PFSK-1 (cell line): ENCODE measurements around the gene ATRIP.

Experiments
- POLR2AphosphoS5 ChIP-seq: IDR thresholded peaks from 2 replicates; pipeline ENCODE4 v1.6.1; 2012; ENCODE audit warnings: low read depth, mild to moderate bottlenecking, control low read depth, low read length, moderate library complexity
- REST ChIP-seq, 2 experiments: IDR thresholded peaks; 2 replicates each; pipeline versions ENCODE4 v1.6.1 to v1.8.0; 2011 to 2012; ENCODE audit warnings: low read depth in 2 of 2, low read length in 2 of 2, control low read depth in 1 of 2, inconsistent platforms in 1 of 2, mild to moderate bottlenecking in 1 of 2, moderate library complexity in 1 of 2; ENCODE audit not compliant: insufficient read depth in 1 of 2
- SIN3A ChIP-seq: IDR thresholded peaks from 2 replicates; pipeline ENCODE4 v1.6.1; 2012; ENCODE audit warnings: mild to moderate bottlenecking, low read length, moderate library complexity, borderline replicate concordance; ENCODE audit not compliant: insufficient read depth
- TAF1 ChIP-seq: IDR thresholded peaks from 2 replicates; pipeline ENCODE4 v1.6.1; 2012; ENCODE audit warnings: low read length, control low read depth, borderline replicate concordance; ENCODE audit not compliant: insufficient read depth

GRCh38 chr3:48416546-48416945 lies 30.0 kb upstream of the ATRIP start:
- TF ChIP-seq POLR2AphosphoS5: no peak
- no peak for TF ChIP-seq REST (IDR thresholded peaks at IDR 0.05; ENCODE audit: insufficient read depth in 1 of 2, low read depth in 2 of 2, low read length in 2 of 2)
- no peak for TF ChIP-seq TAF1
- TF ChIP-seq SIN3A: no peak
